Activated CD4-positive, alpha-beta T cell treated with anti-CD3 and anti-CD28 coated beads, Interleukin-2, amount 10 ng/mL, durations not matched to agents 7 days and 5 days (primary cell): ENCODE measurements around the gene GMEB2. TPM values are rescaled to one million over a fixed set of nuclear protein-coding genes. Genes with fewer than 3 reads are reported as not detected.
"Not testable (repeated sequence)": the region's sequence is repeated elsewhere in the genome, so short reads cannot be mapped to it uniquely, and the experiment has no call there.

ENCODE experiments used
- CTCF ChIA-PET: fragments of 350-600 bp; sonication (Branson Sonifier 250); formaldehyde crosslinking; loops from one replicate; lab custom pipeline; 2021; ENCODE audit warnings: antibody characterized with exemption; lab: Charles Lee
- POLR2A ChIA-PET: fragments of 350-600 bp; sonication (Branson Sonifier 250); formaldehyde crosslinking; loops from one replicate; lab custom pipeline; 2021; ENCODE audit warnings: antibody characterized with exemption; lab: Charles Lee
- DNase-seq: peaks from one replicate; pipeline ENCODE4 v3.0.0-alpha.2; 2020
- H3K27ac Mint-ChIP-seq: one replicate; pipeline ENCODE4 v1.8.0; 2021; ENCODE audit warnings: mild to moderate bottlenecking, moderate library complexity, mixed read lengths
- H3K27me3 Mint-ChIP-seq: one replicate; pipeline ENCODE4 v1.8.0; 2021; ENCODE audit warnings: mixed read lengths
- H3K36me3 Mint-ChIP-seq: one replicate; pipeline ENCODE4 v1.8.0; 2021; ENCODE audit warnings: low read depth, mixed read lengths
- H3K4me1 Mint-ChIP-seq: one replicate; pipeline ENCODE4 v1.8.0; 2021; ENCODE audit warnings: mixed read lengths
- H3K4me3 Mint-ChIP-seq: one replicate; pipeline ENCODE4 v1.8.0; 2021; ENCODE audit warnings: mild to moderate bottlenecking, moderate library complexity, mixed read lengths
- H3K9me3 Mint-ChIP-seq: one replicate; pipeline ENCODE4 v1.8.0; 2021; ENCODE audit warnings: mixed read lengths
- total RNA-seq, 2 experiments: library from RNA; stranded (reverse); gene quantifications; one replicate each; pipeline ENCODE4 v1.2.3, GENCODE V29; 2021

GMEB2 gene
- total RNA-seq, 2 experiments from 2014 or later: 20.0 to 20.5 TPM

DNA sequence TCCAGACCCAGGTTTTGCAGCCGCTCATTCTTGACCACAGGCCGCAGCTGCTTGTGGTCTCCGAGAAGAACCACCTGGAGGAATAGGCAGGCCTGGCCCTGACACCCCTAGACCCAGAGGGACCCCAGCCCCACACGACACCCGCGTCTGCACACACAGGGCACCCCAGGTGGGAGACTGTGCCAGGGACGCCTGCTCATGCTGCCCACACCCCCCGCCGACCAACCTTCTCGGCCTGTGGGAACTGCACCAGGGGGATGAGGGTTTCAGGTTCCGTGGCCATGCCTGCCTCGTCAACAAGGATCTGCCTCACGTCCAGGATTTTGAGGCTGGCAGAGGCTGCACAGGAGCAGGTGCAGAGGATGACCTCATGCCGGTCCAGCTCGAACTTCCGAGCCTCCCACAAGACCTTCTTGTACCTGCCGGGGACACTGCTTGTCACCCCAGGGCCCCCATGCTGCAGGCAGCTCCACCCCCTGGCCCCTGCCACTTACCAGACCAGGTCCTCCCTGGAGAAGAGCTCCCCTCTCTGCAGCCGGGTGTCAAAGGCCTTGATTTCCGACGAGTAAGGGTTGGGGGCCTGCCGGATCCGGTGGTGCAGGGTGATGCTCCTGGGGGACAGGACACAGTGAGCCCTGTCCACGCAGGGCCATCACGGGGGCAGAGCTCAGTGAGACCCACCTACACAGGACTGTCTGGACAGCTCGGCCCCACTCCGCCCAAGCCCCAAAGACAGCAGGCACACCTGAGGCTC is 65.9 kb downstream of the GMEB2 start:
- Mint-ChIP-seq H3K4me3 (no peak overlapping the region), H3K4me1 (peaks cover 2% of the 10 kb centered on the region), H3K27ac (no peak overlapping the region), H3K27me3 (no peaks in the 10 kb centered on the region), H3K9me3 (peaks cover 2% of the 10 kb centered on the region), H3K36me3 (peaks cover 25% of the 10 kb centered on the region)
- ChIA-PET POLR2A (no interaction called here), CTCF (interaction anchor here (0.9 to 1.6 kb wide), 2 partner anchors 23 to 81 kb away, joined by 3 to 5 read pairs; partner anchors contain the start of gene PTK6)
- no peak for DNase-seq

DNA sequence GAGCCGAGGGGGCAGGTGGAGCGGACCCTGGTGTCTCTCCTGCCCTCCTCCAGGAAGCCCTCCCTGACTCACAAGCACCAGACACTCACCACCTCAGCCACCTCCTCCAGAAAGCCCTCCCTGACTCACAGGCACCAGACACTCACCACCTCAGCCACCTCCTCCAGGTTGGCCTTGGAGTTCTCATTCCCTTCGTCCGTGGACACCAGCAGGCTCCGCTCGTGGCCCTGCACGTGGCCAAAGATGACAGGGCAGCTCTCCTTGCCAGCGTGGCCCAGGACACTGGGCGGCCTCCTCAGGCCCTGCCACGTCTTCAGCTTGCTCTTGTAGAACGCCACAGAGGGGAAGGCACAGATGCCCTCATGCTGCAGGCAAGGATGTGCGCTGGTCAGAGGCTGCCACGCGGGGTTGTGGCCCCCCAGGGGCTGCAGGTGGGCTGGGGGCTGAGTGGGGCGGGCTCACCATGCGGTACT is 66.5 kb downstream of the GMEB2 start:
- H3K27me3 Mint-ChIP-seq: no peaks in the 10 kb centered on the region
- peaks cover 2% of the 10 kb centered on the region for H3K9me3 Mint-ChIP-seq
- no peak overlapping the region for H3K27ac Mint-ChIP-seq
- ChIA-PET POLR2A (no interaction called here), CTCF (no interaction called here)
- H3K36me3 Mint-ChIP-seq: peaks cover 20% of the 10 kb centered on the region
- H3K4me3 Mint-ChIP-seq: no peak overlapping the region
- no peak for DNase-seq
- H3K4me1 Mint-ChIP-seq: peaks cover 2% of the 10 kb centered on the region

DNA sequence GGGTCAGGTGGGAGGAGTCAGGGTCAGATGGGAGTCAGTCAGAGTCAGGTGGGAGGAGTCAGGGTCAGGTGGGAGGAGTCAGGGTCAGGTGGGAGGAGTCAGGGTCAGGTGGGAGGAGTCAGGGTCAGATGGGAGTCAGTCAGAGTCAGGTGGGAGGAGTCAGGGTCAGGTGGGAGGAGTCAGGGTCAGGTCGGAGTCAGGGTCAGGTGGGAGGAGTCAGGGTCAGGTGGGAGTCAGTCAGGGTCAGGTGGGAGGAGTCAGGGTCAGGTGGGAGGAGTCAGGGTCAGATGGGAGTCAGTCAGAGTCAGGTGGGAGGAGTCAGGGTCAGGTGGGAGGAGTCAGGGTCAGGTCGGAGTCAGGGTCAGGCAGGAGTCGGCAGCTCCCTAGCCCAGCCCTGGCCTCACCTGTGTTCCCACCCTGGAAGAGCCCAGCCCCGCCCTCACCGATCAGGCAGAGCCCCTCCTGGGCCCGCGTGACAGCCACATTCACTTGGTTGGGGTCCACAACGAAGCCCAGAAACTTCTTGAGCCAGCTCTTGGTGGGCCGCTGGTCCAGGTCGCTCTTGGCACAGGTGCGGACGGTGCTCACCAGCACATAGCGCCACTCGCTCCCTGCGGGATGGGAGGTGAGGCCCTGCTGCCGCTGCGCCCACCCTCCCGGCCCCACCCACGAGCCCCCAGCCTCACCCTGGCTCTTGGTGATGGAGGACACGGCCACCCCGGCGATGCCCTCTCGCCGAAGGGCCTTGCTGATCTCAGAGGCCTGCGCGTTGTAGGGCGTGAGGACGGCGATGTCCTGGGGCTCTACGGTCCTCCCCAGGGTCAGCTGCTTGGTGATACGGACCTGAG is 67.2 kb downstream of the GMEB2 start:
- H3K27ac Mint-ChIP-seq, H3K9me3 Mint-ChIP-seq, H3K4me1 Mint-ChIP-seq, POLR2A ChIA-PET, H3K27me3 Mint-ChIP-seq, H3K4me3 Mint-ChIP-seq, CTCF ChIA-PET: not testable (repeated sequence)
- peaks cover 20% of the 10 kb centered on the region for H3K36me3 Mint-ChIP-seq
- DNase-seq: peak; percentile 48

DNA sequence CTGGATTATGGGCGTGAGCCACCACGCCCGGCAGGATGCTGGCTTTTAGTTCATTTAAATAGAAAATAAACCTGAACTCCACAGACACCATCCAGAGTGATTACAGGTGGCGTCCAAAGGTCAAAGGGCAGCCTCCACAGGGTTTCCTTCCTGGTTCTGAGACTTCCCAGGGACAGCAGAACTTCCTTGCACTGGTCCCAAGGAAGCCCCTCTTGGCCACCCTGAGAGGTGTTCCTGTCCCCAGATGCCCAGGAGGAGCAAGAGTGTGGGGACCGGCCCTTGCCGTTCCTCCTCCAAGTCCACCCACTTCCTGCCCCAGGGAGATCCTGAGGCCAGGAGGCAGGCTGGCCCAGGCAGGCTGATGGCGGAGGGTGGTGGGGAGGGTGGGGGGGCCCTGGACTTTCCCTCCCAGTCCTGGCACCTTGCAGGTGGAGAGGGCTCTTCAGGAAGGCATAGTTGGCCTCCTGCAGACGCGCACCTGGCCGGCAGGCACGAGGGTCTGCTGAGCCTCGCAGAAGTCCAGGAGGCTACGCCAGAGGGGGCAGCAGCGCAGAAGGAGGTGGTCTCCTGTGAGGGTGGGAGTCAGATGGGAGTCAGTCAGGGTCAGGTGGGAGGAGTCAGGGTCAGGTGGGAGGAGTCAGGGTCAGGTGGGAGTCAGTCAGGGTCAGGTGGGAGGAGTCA is 68.0 kb downstream of the GMEB2 start:
- no peak overlapping the region for H3K27ac Mint-ChIP-seq
- no peaks in the 10 kb centered on the region for H3K27me3 Mint-ChIP-seq
- ChIA-PET POLR2A (no interaction called here), CTCF (no interaction called here)
- peaks cover 4% of the 10 kb centered on the region for H3K4me1 Mint-ChIP-seq
- no peak overlapping the region for H3K4me3 Mint-ChIP-seq
- peaks cover 20% of the 10 kb centered on the region for H3K36me3 Mint-ChIP-seq
- H3K9me3 Mint-ChIP-seq: peaks cover 2% of the 10 kb centered on the region
- DNase-seq: no peak

DNA sequence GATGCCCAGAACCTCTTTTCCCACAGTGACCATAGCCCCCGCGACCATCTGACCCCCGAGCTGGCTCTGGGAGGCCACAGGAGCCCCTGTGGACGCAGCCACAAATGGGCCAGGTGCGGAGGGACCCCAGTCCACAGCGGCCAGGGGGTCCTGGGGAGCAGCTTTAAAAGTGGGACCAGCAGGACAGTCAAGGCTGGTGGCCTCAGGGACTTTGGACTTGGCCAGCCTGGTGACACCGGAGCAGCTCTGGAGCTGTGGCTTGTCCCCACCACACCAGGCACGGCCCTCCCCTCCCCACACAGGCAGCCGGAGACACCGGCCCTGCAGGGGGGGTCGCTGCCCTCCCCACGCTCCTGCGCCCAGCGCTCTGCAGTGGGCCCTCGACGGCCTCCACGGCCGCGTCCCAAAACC is 69.4 kb downstream of the GMEB2 start:
- DNase-seq: no peak
- H3K36me3 Mint-ChIP-seq: peaks cover 20% of the 10 kb centered on the region
- CTCF ChIA-PET: interaction anchor here (0.8 to 2.3 kb wide), 3 partner anchors 13 to 101 kb away, joined by 3 to 12 read pairs (median 3); partner anchors contain the start of genes PTK6 and RTEL1

DNA sequence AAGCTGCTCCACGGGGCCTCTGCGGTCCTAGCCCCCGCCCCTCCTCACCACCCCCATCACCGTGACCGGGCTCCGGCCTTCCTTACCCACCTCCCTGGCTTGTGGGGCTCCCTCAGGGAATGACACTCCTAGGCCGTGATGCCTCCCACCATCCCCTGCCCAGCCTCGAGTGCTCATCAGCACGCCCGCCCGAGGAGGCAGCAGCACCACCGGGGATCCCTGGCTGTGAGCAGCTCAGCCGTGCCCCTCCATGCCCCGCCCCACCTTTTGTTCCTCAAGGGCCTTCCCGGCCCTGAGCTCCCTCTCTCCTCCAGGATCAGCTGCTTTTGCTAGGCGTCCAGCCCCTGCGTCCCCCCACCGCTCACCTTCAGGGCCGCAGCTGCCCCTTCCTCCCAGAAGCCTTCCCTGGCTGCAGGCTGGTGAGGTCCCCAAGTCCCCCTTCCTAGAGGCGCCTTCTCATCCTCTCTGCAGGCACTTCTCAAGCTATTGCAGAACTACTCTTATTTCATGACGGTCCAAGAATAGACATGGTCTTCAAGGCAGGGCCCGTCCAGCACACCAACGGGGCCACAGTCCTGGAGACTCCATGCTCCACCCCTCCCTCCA is 69.9 kb downstream of the GMEB2 start:
- ChIA-PET POLR2A (no interaction called here), CTCF (interaction anchor here (0.8 to 2.3 kb wide), 3 partner anchors 13 to 101 kb away, joined by 3 to 12 read pairs (median 3); partner anchors contain the start of genes PTK6 and RTEL1)

More for the DNA sequence above, 69.4 kb downstream of the GMEB2 start:
- H3K27me3 Mint-ChIP-seq: no peaks in the 10 kb centered on the region
- H3K4me3 Mint-ChIP-seq: no peak overlapping the region
- peaks cover 2% of the 10 kb centered on the region for H3K9me3 Mint-ChIP-seq
- POLR2A ChIA-PET: no interaction called here
- H3K27ac Mint-ChIP-seq: no peak overlapping the region
- peaks cover 14% of the 10 kb centered on the region for H3K4me1 Mint-ChIP-seq

DNA sequence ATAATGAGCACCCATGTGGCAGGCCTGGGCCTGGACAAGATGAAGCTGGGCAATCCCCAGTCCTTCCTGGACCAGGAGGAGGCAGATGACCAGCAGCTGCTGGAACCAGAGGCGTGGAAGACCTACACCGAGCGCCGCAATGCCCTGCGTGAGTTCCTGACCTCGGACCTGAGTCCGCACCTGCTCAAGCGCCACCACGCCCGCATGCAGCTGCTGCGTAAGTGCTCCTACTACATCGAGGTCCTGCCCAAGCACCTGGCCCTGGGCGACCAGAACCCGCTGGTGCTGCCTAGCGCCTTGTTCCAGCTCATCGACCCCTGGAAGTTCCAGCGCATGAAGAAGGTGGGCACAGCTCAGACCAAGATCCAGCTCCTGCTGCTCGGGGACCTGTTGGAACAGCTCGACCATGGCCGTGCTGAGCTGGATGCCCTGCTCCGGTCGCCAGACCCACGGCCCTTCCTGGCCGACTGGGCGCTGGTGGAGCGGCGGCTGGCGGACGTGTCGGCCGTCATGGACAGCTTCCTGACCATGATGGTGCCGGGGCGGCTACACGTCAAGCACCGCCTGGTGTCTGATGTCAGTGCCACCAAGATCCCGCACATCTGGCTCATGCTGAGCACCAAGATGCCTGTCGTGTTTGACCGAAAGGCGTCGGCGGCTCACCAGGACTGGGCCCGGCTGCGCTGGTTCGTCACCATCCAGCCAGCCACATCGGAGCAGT is 71.1 kb downstream of the GMEB2 start:
- no peak for DNase-seq
- Mint-ChIP-seq H3K9me3 (peaks cover 2% of the 10 kb centered on the region), H3K4me1 (peaks cover 19% of the 10 kb centered on the region), H3K4me3 (no peak overlapping the region), H3K27me3 (peaks cover 4% of the 10 kb centered on the region), H3K36me3 (peaks cover 15% of the 10 kb centered on the region), H3K27ac (no peak overlapping the region)
- ChIA-PET CTCF (interaction anchor here (1.1 to 2.3 kb wide), 4 partner anchors 10 to 18 kb away, joined by 3 to 12 read pairs (median 4); partner anchors contain the start of gene PTK6), POLR2A (no interaction called here)

More for the DNA sequence above, 69.9 kb downstream of the GMEB2 start:
- Mint-ChIP-seq H3K4me3 (no peak overlapping the region), H3K36me3 (peaks cover 20% of the 10 kb centered on the region), H3K27me3 (no peaks in the 10 kb centered on the region), H3K27ac (no peak overlapping the region), H3K4me1 (peaks cover 18% of the 10 kb centered on the region), H3K9me3 (peaks cover 2% of the 10 kb centered on the region)
- DNase-seq: no peak

DNA sequence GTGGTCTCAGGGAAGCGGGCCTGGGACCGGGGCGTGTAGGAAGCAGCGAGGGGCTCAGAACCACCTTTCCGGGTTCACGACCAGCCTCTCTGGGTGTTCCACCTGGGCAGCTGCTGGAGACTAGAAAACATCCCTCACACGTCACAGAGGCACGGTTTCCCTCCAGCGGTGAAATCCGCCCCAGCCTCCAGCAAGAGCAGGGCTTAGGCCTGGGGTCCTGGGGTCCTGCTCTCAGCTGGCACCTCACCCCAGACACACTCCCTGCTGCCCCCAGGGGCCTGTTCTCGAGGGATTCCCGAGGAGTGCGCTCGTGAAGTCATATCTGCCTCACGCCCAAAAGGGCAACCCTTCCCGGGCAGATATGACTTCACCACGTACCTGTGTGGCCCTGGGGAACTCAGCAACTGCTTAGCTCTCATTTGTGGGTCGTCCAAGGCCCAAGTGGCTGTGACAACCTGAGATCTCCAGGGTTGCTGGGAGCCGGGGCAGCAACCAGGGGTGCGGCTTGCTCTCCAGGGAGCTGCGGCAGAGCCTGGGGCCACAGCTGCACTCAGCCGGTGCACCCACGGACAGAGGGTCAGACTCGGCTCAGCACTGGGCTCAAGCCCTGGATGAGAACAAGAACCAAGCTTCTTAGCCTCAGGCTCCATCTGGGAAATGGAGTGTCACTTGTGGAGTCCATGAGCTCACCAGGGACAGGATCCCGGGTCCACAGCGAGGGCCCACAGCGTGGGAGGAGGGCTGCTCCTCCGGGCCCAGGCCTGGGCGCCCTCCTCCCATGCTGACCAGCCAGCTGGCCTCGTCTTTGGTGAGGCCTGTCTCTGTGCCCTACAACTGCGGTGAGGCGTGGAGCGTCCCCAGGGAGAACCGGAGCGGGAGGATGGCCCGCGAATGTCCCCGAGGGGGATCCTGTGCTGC is 72.3 kb downstream of the GMEB2 start:
- H3K36me3 Mint-ChIP-seq: peaks cover 8% of the 10 kb centered on the region
- no peak for DNase-seq
- H3K9me3 Mint-ChIP-seq: no peaks in the 10 kb centered on the region
- H3K27me3 Mint-ChIP-seq: peaks cover 6% of the 10 kb centered on the region
- ChIA-PET POLR2A (no interaction called here), CTCF (interaction anchor here (1.1 to 1.4 kb wide), 5 partner anchors 11 to 20 kb away, joined by 3 to 10 read pairs (median 4); partner anchors contain the start of genes HELZ2 and PTK6)
- H3K4me1 Mint-ChIP-seq: peaks cover 17% of the 10 kb centered on the region
- H3K4me3 Mint-ChIP-seq: peak overlapping the region; percentile 32
- no peak overlapping the region for H3K27ac Mint-ChIP-seq

DNA sequence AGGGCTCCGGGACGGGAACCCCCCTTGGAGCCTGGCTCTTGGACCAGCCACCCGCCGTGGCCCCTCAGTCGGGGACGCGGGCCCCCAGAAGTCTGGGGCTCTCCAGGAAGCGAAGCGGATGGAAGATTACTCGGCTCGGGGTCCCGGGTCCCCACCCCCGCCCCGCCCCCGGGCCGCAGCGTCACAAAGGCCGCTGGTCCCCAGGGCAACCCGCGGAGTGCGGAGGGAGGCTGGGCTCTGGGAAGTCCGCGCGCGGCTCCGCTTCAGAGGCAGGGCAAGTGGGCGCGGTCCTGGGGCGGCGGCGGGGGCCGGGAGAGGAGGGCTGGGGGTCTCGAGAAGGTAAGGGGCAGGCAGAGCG is 73.0 kb downstream of the GMEB2 start, which contains the start of gene FNDC11:
FNDC11 (plus strand) TSS at position 227 of the 358 bp plus-strand sequence. CDS start 1,505 bp downstream, outside the sequence.
- no peaks in the 10 kb centered on the region for H3K9me3 Mint-ChIP-seq
- H3K4me3 Mint-ChIP-seq: peak within 1 kb of the TSS; percentile 41
- DNase-seq: no peak
- peaks cover 17% of the 10 kb centered on the region for H3K4me1 Mint-ChIP-seq
- H3K27me3 Mint-ChIP-seq: peaks cover 11% of the 10 kb centered on the region
- peak within 1 kb of the TSS; percentile 90 for H3K27ac Mint-ChIP-seq
- POLR2A ChIA-PET: no interaction called here
- CTCF ChIA-PET: interaction anchor here (1.3 to 1.4 kb wide), 2 partner anchors 12 to 16 kb away, joined by 4 to 10 read pairs; partner anchors contain the start of gene PTK6
- peaks cover 5% of the 10 kb centered on the region for H3K36me3 Mint-ChIP-seq

DNA sequence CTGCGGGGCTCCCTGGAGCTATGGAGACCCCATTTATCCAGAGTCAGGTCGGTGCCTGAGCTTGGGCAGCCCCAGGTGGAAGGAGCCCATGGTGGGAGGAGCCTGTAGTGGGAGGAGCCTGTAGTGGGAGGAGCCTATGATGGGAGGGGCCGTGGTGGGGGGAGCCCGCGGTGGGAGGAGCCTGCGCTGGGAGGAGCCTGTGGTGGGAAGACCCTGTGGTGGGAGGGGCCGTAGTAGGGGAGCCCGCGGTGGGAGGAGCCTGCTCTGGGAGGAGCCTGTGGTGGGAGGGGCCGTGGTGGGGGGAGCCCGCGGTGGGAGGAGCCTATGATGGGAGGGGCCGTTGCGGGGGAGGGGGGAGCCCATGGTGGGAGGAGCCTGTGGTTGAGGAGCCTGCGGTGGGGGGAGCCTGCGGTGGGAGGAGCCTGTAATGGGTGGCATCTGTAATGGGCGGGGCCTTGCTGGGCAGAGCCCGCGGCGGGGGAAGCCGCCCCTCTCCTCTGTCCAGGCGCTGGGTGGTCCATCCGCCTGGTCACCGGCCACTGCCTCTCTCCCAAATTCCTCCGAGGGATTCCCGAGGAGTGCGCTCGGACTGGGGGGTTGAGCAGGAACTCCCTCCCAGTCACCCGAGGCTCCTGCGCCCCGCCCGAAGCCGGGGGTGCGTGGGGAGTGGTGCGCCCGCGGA is 73.5 kb downstream of the GMEB2 start:
- ChIA-PET CTCF (interaction anchor here (0.6 to 4.7 kb wide), 5 partner anchors 11 to 409 kb away, joined by 3 to 41 read pairs (median 4); partner anchors contain the start of gene PTK6), POLR2A (no interaction called here)
- Mint-ChIP-seq H3K36me3 (peaks cover 2% of the 10 kb centered on the region), H3K27me3 (peaks cover 14% of the 10 kb centered on the region), H3K27ac (peak overlapping the region; percentile 90), H3K4me1 (peaks cover 17% of the 10 kb centered on the region), H3K9me3 (no peaks in the 10 kb centered on the region), H3K4me3 (peak overlapping the region; percentile 41)
- DNase-seq: peak; percentile 81
